Uterus (tissue), 2 donors: Measurements from ENCODE around the gene GTF3C5.

ENCODE experiments used
- POLR2A ChIP-seq, 2 donors: fragments of 450-650 bp; IDR thresholded peaks; one replicate each; pipeline ENCODE4 v1.6.1; 2016; ENCODE audit warnings: antibody characterized with exemption in 2 of 2, mild to moderate bottlenecking in 1 of 2, moderate library complexity in 1 of 2
- TF ChIP-seq, protein P1 (sequence below), 4 experiments: fragments of 200-600 bp in 2 of 4; fragments of 450-650 bp in 2 of 4; sonication (generic) in 2 of 4; IDR thresholded peaks; one replicate each; pipeline ENCODE4 v1.5.1; 2016 to 2019; ENCODE audit warnings: antibody characterized with exemption in 4 of 4, mild to moderate bottlenecking in 2 of 4, moderate library complexity in 1 of 4

DNA sequence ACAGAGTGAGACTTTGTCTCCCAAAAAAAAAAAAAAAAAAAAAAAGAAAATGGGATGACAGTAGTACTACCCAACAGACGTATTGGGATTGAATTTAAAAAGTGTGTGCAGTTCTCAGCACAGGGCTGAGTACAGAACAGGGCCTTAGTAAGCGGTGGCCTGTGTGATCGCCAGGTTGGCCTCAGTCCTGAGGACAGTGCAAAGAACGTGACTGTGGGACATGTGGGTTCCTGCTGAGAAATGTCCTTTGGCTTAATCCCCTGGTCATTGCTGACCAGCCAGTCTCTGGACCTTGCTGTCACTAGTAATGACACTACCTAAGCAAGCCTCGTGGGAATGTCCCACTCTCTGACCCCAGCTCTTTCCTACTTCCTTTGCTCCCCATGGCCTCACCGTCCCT is 13.3 kb downstream of the GTF3C5 start:
- TF ChIP-seq, protein P1, sequence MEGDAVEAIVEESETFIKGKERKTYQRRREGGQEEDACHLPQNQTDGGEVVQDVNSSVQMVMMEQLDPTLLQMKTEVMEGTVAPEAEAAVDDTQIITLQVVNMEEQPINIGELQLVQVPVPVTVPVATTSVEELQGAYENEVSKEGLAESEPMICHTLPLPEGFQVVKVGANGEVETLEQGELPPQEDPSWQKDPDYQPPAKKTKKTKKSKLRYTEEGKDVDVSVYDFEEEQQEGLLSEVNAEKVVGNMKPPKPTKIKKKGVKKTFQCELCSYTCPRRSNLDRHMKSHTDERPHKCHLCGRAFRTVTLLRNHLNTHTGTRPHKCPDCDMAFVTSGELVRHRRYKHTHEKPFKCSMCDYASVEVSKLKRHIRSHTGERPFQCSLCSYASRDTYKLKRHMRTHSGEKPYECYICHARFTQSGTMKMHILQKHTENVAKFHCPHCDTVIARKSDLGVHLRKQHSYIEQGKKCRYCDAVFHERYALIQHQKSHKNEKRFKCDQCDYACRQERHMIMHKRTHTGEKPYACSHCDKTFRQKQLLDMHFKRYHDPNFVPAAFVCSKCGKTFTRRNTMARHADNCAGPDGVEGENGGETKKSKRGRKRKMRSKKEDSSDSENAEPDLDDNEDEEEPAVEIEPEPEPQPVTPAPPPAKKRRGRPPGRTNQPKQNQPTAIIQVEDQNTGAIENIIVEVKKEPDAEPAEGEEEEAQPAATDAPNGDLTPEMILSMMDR (IDR thresholded peaks at IDR 0.05) = no peak
- no peak for TF ChIP-seq POLR2A (IDR thresholded peaks at IDR 0.05)
